ENCODE data around the gene ABCA9.

- TF ChIP-seq CTCF (IDR thresholded peaks at IDR 0.05 in 2 of 3, conservative IDR thresholded peaks at IDR 0.05 in 1 of 3; ENCODE audit: insufficient read depth in 2 of 3, low read depth in 1 of 3, low read length in 3 of 3) (no peak), ZNF318 (IDR thresholded peaks at IDR 0.05; ENCODE audit: borderline replicate concordance in 1 of 2, low read depth in 1 of 2) (no peak), NCOR1 (IDR thresholded peaks at IDR 0.05) (no peak), MAFF (IDR thresholded peaks at IDR 0.05; ENCODE audit: low read length) (no peak), ARID4B (CRISPR knock-in tag; IDR thresholded peaks at IDR 0.05) (no peak), BRF2 (IDR thresholded peaks at IDR 0.05; ENCODE audit: borderline replicate concordance, insufficient read depth, insufficient read length) (no peak), NR1H2 (CRISPR knock-in tag; IDR thresholded peaks at IDR 0.05) (no peak), HOMEZ (CRISPR knock-in tag; IDR thresholded peaks at IDR 0.05) (no peak), MCM7 (IDR thresholded peaks at IDR 0.05) (no peak), ZNF184 (CRISPR knock-in tag; IDR thresholded peaks at IDR 0.05) (no peak), NR2C2 (CRISPR knock-in tag; IDR thresholded peaks at IDR 0.05) (no peak), NR2C2 (tag; IDR thresholded peaks at IDR 0.05) (no peak), RCOR1 (IDR thresholded peaks at IDR 0.05; ENCODE audit: borderline replicate concordance in 1 of 2, low read depth in 2 of 2, low read length in 2 of 2) (no peak), YY1 (IDR thresholded peaks at IDR 0.05; ENCODE audit: borderline replicate concordance in 1 of 3, control insufficient read depth in 1 of 3, extremely low read depth in 1 of 3, insufficient read depth in 3 of 3, insufficient read length in 1 of 3, insufficient replicate concordance in 2 of 3, low read depth in 1 of 3, low read length in 2 of 3) (no peak), IRF1 (CRISPR knock-in tag; IDR thresholded peaks at IDR 0.05; ENCODE audit: borderline replicate concordance) (no peak)
Observed at GRCh38 chr17:69018022-69018615, 42.6 kb downstream of the ABCA9 start.
